ENCODE data around the gene CISD3.

The CISD3 gene

GRCh38 chr17:38705523-38705802, 24.7 kb upstream of the CISD3 start:
- peak overlapping the region; percentile 16 to 99 (median 97); a peak in 20 of 22 replicates for H3K27ac ChIP-seq
- peaks cover 24 to 46% (median 39%) of the 10 kb centered on the region in 11 experiments; a peak in 17 of 22 replicates for H4K20me1 ChIP-seq
- 0 out of 22 replicates have a peak, but pooled peaks cover 0 to 2% (median 0%) of the 10 kb centered on the region in 11 experiments for H3K9me3 ChIP-seq (replicated peaks in 1 of 11)
- peak overlapping the region; percentile 91 to 99 (median 97) for H3K9ac ChIP-seq
- H3K4me1 ChIP-seq = peaks cover 53 to 83% (median 80%) of the 10 kb centered on the region in 10 experiments
- peaks cover 27 to 34% (median 29%) of the 10 kb centered on the region in 11 experiments for H3K36me3 ChIP-seq
- peak overlapping the region; percentile 93 to 99 (median 98); a peak in 21 of 22 replicates for H3K4me2 ChIP-seq
- TF ChIP-seq Cebpa-rat (IDR thresholded peaks at IDR 0.05) = no peak
- no peaks in the 10 kb centered on the region for H3K27me3 ChIP-seq
- H3K4me3 ChIP-seq = peak overlapping the region; percentile 75 to 96 (median 90)

GRCh38 chr17:38705803-38706504, 24.2 kb upstream of the CISD3 start:
- no peaks in the 10 kb centered on the region for H3K27me3 ChIP-seq
- no peaks in the 10 kb centered on the region for H3K9me3 ChIP-seq (replicated peaks in 1 of 11)
- peak overlapping the region; percentile 75 to 96 (median 90) for H3K4me3 ChIP-seq
- peak overlapping the region; percentile 16 to 99 (median 96); a peak in 20 of 22 replicates for H3K27ac ChIP-seq
- no peak for TF ChIP-seq Cebpa-rat (IDR thresholded peaks at IDR 0.05)
- H3K4me2 ChIP-seq = peak overlapping the region; percentile 93 to 99 (median 98)
- peaks cover 24 to 51% (median 43%) of the 10 kb centered on the region in 11 experiments; a peak in 17 of 22 replicates for H4K20me1 ChIP-seq
- H3K36me3 ChIP-seq = peaks cover 27 to 35% (median 29%) of the 10 kb centered on the region in 11 experiments
- H3K9ac ChIP-seq = peak overlapping the region; percentile 85 to 99 (median 97)
- H3K4me1 ChIP-seq = peaks cover 53 to 83% (median 80%) of the 10 kb centered on the region in 10 experiments

- Histone ChIP-seq H3K4me3 (peak overlapping the region; percentile 75 to 96 (median 90)), H3K9me3 (replicated peaks in 1 of 11) (no peaks in the 10 kb centered on the region), H3K4me1 (peaks cover 53 to 83% (median 80%) of the 10 kb centered on the region in 10 experiments), H3K36me3 (peaks cover 27 to 35% (median 30%) of the 10 kb centered on the region in 11 experiments), H3K4me2 (peak overlapping the region; percentile 93 to 99 (median 98)), H4K20me1 (peaks cover 24 to 57% (median 49%) of the 10 kb centered on the region in 11 experiments; a peak in 17 of 22 replicates), H3K27ac (peak overlapping the region in 10 of 11 experiments; percentile 54 to 99 (median 96); a peak in 19 of 22 replicates), H3K9ac (peak overlapping the region; percentile 85 to 99 (median 97)), H3K27me3 (no peaks in the 10 kb centered on the region)
- no peak for TF ChIP-seq Cebpa-rat (IDR thresholded peaks at IDR 0.05)
Observed at GRCh38 chr17:38706505-38707216, 23.5 kb upstream of the CISD3 start.

GRCh38 chr17:38707678-38708351, 22.3 kb upstream of the CISD3 start:
- H3K27ac ChIP-seq = peak overlapping the region in 2 of 11 experiments; percentile 16 to 26; a peak in 2 of 22 replicates
- H3K27me3 ChIP-seq = no peaks in the 10 kb centered on the region
- peaks cover 35 to 44% (median 35%) of the 10 kb centered on the region in 11 experiments for H3K36me3 ChIP-seq
- no peak for TF ChIP-seq Cebpa-rat (IDR thresholded peaks at IDR 0.05)
- H3K4me3 ChIP-seq = peak overlapping the region in 9 of 10 experiments; percentile 75 to 96 (median 91); a peak in 13 of 20 replicates
- no peaks in the 10 kb centered on the region for H3K9me3 ChIP-seq (replicated peaks in 1 of 11)
- peaks cover 63 to 86% (median 84%) of the 10 kb centered on the region in 10 experiments for H3K4me1 ChIP-seq
- peak overlapping the region; percentile 93 to 99 (median 98) for H3K4me2 ChIP-seq
- H4K20me1 ChIP-seq = peaks cover 24 to 67% (median 49%) of the 10 kb centered on the region in 11 experiments; a peak in 17 of 22 replicates
- peak overlapping the region in 7 of 11 experiments; percentile 14 to 99 (median 94); a peak in 9 of 22 replicates for H3K9ac ChIP-seq

GRCh38 chr17:38709104-38709820, 20.9 kb upstream of the CISD3 start:
- Histone ChIP-seq H3K4me3 (no peak overlapping the region), H3K4me1 (peaks cover 78 to 86% (median 83%) of the 10 kb centered on the region in 10 experiments), H3K9me3 (replicated peaks in 1 of 11) (no peaks in the 10 kb centered on the region), H4K20me1 (peaks cover 24 to 77% (median 49%) of the 10 kb centered on the region in 11 experiments; a peak in 17 of 22 replicates), H3K4me2 (peak overlapping the region; percentile 93 to 99 (median 98)), H3K36me3 (peaks cover 49 to 58% (median 50%) of the 10 kb centered on the region in 11 experiments), H3K9ac (peak overlapping the region; percentile 8 to 97 (median 58); a peak in 15 of 22 replicates), H3K27ac (peak overlapping the region in 6 of 11 experiments; percentile 15 to 83 (median 74); a peak in 8 of 22 replicates), H3K27me3 (no peaks in the 10 kb centered on the region)
- no peak for TF ChIP-seq Cebpa-rat (IDR thresholded peaks at IDR 0.05)

GRCh38 chr17:38709864-38710603, 20.1 kb upstream of the CISD3 start:
- Histone ChIP-seq H3K27me3 (no peaks in the 10 kb centered on the region), H3K4me1 (peaks cover 85 to 91% (median 87%) of the 10 kb centered on the region in 10 experiments)

GRCh38 chr17:38710604-38710962, 19.6 kb upstream of the CISD3 start:
- no peak for TF ChIP-seq Cebpa-rat (IDR thresholded peaks at IDR 0.05)
- peaks cover 24 to 81% (median 49%) of the 10 kb centered on the region in 11 experiments; a peak in 17 of 22 replicates for H4K20me1 ChIP-seq
- no peaks in the 10 kb centered on the region for H3K27me3 ChIP-seq
- H3K9me3 ChIP-seq (replicated peaks in 1 of 11) = no peaks in the 10 kb centered on the region
- peaks cover 58 to 72% (median 63%) of the 10 kb centered on the region in 11 experiments for H3K36me3 ChIP-seq
- H3K4me1 ChIP-seq = peaks cover 90 to 96% (median 93%) of the 10 kb centered on the region in 10 experiments
- H3K4me3 ChIP-seq = peak overlapping the region in 6 of 10 experiments; percentile 25 to 56 (median 50); a peak in 6 of 20 replicates
- peak overlapping the region; percentile 93 to 99 (median 98) for H3K4me2 ChIP-seq
- peak overlapping the region in 8 of 11 experiments; percentile 64 to 83 (median 74); a peak in 11 of 22 replicates for H3K27ac ChIP-seq
- peak overlapping the region in 8 of 11 experiments; percentile 17 to 97 (median 64); a peak in 16 of 22 replicates for H3K9ac ChIP-seq

More at GRCh38 chr17:38709864-38710603, 20.1 kb upstream of the CISD3 start:
- peak overlapping the region; percentile 93 to 99 (median 98) for H3K4me2 ChIP-seq
- H3K27ac ChIP-seq = peak overlapping the region in 8 of 11 experiments; percentile 15 to 83 (median 73); a peak in 15 of 22 replicates
- H3K36me3 ChIP-seq = peaks cover 57 to 66% (median 58%) of the 10 kb centered on the region in 11 experiments
- H3K9me3 ChIP-seq (replicated peaks in 1 of 11) = no peaks in the 10 kb centered on the region
- H3K4me3 ChIP-seq = peak overlapping the region in 3 of 10 experiments; percentile 20 to 54 (median 52); a peak in 3 of 20 replicates
- H4K20me1 ChIP-seq = peaks cover 24 to 77% (median 49%) of the 10 kb centered on the region in 11 experiments; a peak in 17 of 22 replicates
- peak overlapping the region; percentile 8 to 97 (median 58); a peak in 17 of 22 replicates for H3K9ac ChIP-seq
- no peak for TF ChIP-seq Cebpa-rat (IDR thresholded peaks at IDR 0.05)
